Colonic mucosa (tissue), 4 donors: ENCODE data around the gene DUSP16. TPM values are rescaled to one million over a fixed set of nuclear protein-coding genes. Genes with fewer than 3 reads are reported as not detected.

Source experiments
- DNase-seq: peaks from one replicate; pipeline ENCODE4 v3.0.0-alpha.2; 2020
- H3K27ac ChIP-seq: fragments of 200-600 bp; one replicate; pipeline ENCODE4 v1.8.0; 2021
- H3K27me3 ChIP-seq: fragments of 200-600 bp; one replicate; pipeline ENCODE4 v1.8.0; 2021
- H3K36me3 ChIP-seq: fragments of 200-600 bp; one replicate; pipeline ENCODE4 v1.8.0; 2021
- H3K4me1 ChIP-seq: fragments of 200-600 bp; one replicate; pipeline ENCODE4 v1.8.0; 2021; ENCODE audit warnings: mild to moderate bottlenecking
- H3K4me3 ChIP-seq: fragments of 200-600 bp; one replicate; pipeline ENCODE4 v1.8.0; 2021
- H3K9ac ChIP-seq, 2 donors: one replicate each; pipeline ENCODE4 v1.7.0; 2013; ENCODE audit warnings: control low read depth in 2 of 2, low read depth in 2 of 2, low read length in 2 of 2
- H3K9me3 ChIP-seq: fragments of 200-600 bp; one replicate; pipeline ENCODE4 v1.8.0; 2021
- intact Hi-C: fragments of 100-400 bp; cut with DNase I; formaldehyde crosslinking; loops from one replicate; pipeline ENCODE4 v1.14.1; 2022
- total RNA-seq, 2 donors: library from RNA; stranded (reverse); fragmentation: NEBNext Ultra II Directional in 1 of 2; extraction: Animal tissue kit (Norgen Biotek cat#: 25700) in 1 of 2; gene quantifications; one replicate each; pipeline ENCODE4 v1.2.1, GENCODE V29; 2021
- TF ChIP-seq, protein P1 (sequence below): fragments of 200-600 bp; IDR thresholded peaks from one replicate; pipeline ENCODE4 v1.8.0; 2022; ENCODE audit warnings: antibody characterized with exemption, mild to moderate bottlenecking
- donor health status: healthy.
- donor health status: DM: no; HTN: no; CAD: no.
- donor health status: DM: no; HTN: no; CAD: no.

Gene DUSP16
- total RNA-seq, 2 donors from 2014 or later, result 47.5 to 60.2 TPM

DNA sequence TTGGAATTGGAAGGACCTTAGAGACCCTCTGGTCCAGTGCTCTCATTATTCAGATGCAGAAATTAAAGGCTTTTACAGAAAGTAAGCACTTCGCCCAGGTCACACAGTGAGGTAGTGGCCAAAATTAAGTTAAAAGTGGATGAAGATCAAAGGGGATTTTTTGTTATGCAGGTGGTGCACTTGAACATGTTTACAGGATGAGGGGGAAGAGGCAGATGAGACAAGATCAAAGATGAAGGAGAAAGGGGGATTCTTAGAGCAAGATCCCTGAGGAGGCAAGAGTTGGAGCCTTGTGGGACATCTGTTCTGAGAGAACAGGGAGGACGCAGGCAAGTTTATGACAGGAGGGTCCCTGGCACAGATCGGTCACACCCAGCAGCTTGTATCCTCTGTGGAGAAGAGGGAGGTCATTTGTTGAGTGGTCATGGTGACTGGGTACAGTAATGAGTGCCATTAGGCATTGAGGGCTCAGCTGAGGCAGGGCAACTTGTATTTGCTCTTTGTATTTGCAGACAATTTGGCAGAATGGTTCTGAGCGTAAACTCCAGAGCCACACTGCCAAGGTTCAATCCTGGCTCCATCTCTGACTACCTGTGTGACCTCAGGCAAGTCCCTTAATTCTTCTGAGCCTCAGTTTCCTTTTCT lies 121.8 kb downstream of the DUSP16 start:
- TF ChIP-seq, protein P1, sequence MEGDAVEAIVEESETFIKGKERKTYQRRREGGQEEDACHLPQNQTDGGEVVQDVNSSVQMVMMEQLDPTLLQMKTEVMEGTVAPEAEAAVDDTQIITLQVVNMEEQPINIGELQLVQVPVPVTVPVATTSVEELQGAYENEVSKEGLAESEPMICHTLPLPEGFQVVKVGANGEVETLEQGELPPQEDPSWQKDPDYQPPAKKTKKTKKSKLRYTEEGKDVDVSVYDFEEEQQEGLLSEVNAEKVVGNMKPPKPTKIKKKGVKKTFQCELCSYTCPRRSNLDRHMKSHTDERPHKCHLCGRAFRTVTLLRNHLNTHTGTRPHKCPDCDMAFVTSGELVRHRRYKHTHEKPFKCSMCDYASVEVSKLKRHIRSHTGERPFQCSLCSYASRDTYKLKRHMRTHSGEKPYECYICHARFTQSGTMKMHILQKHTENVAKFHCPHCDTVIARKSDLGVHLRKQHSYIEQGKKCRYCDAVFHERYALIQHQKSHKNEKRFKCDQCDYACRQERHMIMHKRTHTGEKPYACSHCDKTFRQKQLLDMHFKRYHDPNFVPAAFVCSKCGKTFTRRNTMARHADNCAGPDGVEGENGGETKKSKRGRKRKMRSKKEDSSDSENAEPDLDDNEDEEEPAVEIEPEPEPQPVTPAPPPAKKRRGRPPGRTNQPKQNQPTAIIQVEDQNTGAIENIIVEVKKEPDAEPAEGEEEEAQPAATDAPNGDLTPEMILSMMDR, result no peak
- Histone ChIP-seq H3K9me3 (no peaks in the 10 kb centered on the region), H3K9ac (peak overlapping the region in 1 of 2 donors; percentile 48), H3K4me1 (no peaks in the 10 kb centered on the region), H3K36me3 (no peaks in the 10 kb centered on the region), H3K27me3 (no peaks in the 10 kb centered on the region), H3K4me3 (no peak overlapping the region), H3K27ac (no peak overlapping the region)
- DNase-seq, result peak; percentile 29
- intact Hi-C loops, result no loop called here

DNA sequence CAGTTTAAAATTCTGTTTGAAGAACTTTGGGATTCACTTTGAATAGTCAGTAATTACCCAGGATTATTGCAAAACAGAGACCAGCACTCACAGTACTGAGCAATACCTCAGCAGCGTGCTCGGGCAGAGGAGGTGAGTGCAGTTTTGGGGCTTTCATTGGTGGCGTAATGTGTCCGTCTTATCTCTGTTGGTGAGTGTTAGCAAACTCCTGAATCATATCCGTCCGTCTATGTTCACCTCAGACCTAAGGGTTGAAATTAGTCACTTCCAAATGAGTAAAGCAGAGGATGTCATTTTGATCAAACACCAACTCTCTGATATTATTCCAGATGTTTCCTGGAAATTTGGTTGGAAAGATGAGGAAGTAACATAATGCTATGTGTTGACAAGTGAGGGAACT lies 123.0 kb downstream of the DUSP16 start:
- no peak for DNase-seq
- TF ChIP-seq, protein P1, result no peak
- Histone ChIP-seq H3K4me1 (no peaks in the 10 kb centered on the region), H3K27me3 (no peaks in the 10 kb centered on the region), H3K9me3 (no peaks in the 10 kb centered on the region), H3K36me3 (no peaks in the 10 kb centered on the region), H3K27ac (no peak overlapping the region), H3K9ac (no peak overlapping the region), H3K4me3 (no peak overlapping the region)
- intact Hi-C loops, result no loop called here

DNA sequence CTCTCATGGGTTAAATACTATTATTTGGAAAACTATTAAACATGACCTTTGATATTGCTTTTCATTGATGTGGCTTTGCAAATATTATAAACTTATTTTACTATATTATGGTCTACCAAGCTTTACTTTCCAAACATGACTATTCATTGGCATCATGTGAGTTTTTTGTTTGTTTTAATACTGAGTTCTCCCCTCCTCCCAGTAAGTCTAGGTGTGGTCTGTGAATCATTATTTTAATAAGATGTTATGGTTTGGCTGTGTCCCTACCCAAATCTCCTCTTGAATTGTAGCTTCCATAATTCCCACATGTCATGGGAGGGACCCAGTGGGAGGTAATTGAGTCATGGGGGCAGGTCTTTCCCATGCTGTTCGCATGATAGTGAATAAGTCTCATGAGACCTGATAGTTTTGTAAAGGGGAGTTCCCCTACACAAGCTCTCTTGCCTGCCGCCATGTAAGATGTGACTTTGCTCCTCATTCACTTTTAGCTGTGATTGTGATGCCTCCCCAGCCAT lies 125.8 kb downstream of the DUSP16 start:
- Histone ChIP-seq H3K4me1 (no peaks in the 10 kb centered on the region), H3K9me3 (no peaks in the 10 kb centered on the region), H3K36me3 (no peaks in the 10 kb centered on the region), H3K9ac (no peak overlapping the region), H3K27ac (no peak overlapping the region), H3K27me3 (no peaks in the 10 kb centered on the region), H3K4me3 (no peak overlapping the region)
- intact Hi-C loops, result no loop called here
- TF ChIP-seq, protein P1, result no peak
- DNase-seq, result no peak

DNA sequence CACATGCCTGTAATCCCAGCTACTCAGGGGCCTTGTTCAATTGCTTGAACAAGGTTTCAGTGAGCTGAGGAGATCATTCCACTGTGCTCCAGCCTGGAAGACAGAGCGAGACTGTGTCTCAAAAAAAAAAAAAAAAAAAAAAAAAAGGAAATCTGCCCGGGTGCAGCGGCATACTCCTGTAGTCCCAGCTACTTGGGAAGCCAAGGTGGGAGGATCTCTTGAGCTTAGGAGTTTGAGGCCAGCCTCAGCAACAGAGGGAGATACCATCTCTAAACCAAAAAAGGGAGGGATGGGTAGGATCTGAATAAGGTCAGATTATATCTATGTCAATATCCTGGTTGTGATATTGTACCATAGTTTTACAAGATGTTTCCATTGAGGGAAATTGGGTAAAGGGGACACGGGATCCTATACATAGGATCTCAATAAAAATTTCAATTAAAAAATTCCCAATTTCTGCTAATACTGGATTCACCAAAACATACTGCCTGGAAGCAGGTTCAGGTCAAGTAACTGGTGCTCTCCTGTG lies 129.4 kb downstream of the DUSP16 start:
- Histone ChIP-seq H3K36me3 (no peaks in the 10 kb centered on the region), H3K9me3 (no peaks in the 10 kb centered on the region), H3K4me3 (no peak overlapping the region), H3K9ac (no peak overlapping the region), H3K4me1 (no peaks in the 10 kb centered on the region), H3K27me3 (no peaks in the 10 kb centered on the region), H3K27ac (no peak overlapping the region)
- no peak for DNase-seq
- TF ChIP-seq, protein P1, result no peak
- intact Hi-C loops, result no loop called here

DNA sequence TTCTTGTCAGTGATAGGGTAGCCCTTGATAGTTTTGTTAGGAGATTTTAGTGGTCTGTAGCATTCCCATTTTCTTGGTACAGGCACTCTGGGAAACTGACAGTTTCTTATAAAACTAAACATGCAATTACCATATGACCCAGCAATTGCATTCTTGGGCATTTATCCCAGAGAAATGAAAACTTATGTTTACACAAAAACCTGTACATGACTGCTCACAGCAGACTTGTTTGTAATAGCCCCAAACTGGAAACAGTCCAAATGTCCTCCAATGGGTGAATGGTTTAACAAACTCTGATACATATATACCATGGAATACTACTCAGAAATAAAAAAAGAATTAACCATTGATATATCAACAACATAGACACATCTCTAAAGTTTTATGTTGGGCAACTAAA lies 130.3 kb downstream of the DUSP16 start:
- Histone ChIP-seq H3K4me3 (no peak overlapping the region), H3K9ac (no peak overlapping the region), H3K27ac (no peak overlapping the region), H3K27me3 (no peaks in the 10 kb centered on the region), H3K36me3 (no peaks in the 10 kb centered on the region), H3K9me3 (no peaks in the 10 kb centered on the region), H3K4me1 (no peaks in the 10 kb centered on the region)
- peak; percentile 50 for DNase-seq
- TF ChIP-seq, protein P1, result no peak
- intact Hi-C loops, result no loop called here
